Left ventricle myocardium inferior (tissue), 1 donor: ENCODE results near the gene GSPT1. TPM values are rescaled to one million over a fixed set of nuclear protein-coding genes. Genes with fewer than 3 reads are reported as not detected.
"Not testable (repeated sequence)": the region's sequence is repeated elsewhere in the genome, so short reads cannot be mapped to it uniquely, and the experiment has no call there.

Experiments used
- DNase-seq: peaks from one replicate; pipeline ENCODE4 v3.0.0-alpha.2; 2020
- H3K27ac ChIP-seq: fragments of 200-600 bp; replicated peaks from 2 replicates; pipeline ENCODE4 v1.8.0; 2021
- H3K27me3 ChIP-seq: fragments of 200-600 bp; 2 replicates; pipeline ENCODE4 v1.8.0; 2021; ENCODE audit warnings: low read depth
- H3K36me3 ChIP-seq: fragments of 200-600 bp; 2 replicates; pipeline ENCODE4 v1.8.0; 2021
- H3K4me1 ChIP-seq: fragments of 200-600 bp; 2 replicates; pipeline ENCODE4 v1.8.0; 2021
- H3K4me3 ChIP-seq: fragments of 200-600 bp; 2 replicates; pipeline ENCODE4 v1.8.0; 2021; ENCODE audit warnings: mild to moderate bottlenecking, moderate library complexity
- H3K9me3 ChIP-seq: fragments of 200-600 bp; replicated peaks from 2 replicates; pipeline ENCODE4 v1.8.0; 2021
- CTCF ChIP-seq: fragments of 200-600 bp; IDR thresholded peaks from 2 replicates; pipeline ENCODE4 v1.8.0; 2021; ENCODE audit warnings: antibody characterized with exemption, mild to moderate bottlenecking, borderline replicate concordance
- intact Hi-C: fragments of 100-400 bp; cut with micrococcal nuclease; formaldehyde crosslinking; loops from one replicate; pipeline ENCODE4 v1.11.0; 2022
- total RNA-seq: library from RNA; stranded (reverse); fragmentation: NEBNext Ultra II Directional; extraction: Animal tissue kit (Norgen Biotek cat#: 25700); gene quantifications from one replicate; pipeline ENCODE4 v1.2.1, GENCODE V29; 2021
- donor health status: DM: no; HTN: yes; CAD: no; lungs with severe emphysema.

GSPT1 gene
- total RNA-seq, 1 donor from 2014 or later = 82.3 TPM

GRCh38 chr16:11956558-11956957 lies 40.8 kb upstream of the GSPT1 start:
- H3K4me1 ChIP-seq = no peaks in the 10 kb centered on the region

DNA sequence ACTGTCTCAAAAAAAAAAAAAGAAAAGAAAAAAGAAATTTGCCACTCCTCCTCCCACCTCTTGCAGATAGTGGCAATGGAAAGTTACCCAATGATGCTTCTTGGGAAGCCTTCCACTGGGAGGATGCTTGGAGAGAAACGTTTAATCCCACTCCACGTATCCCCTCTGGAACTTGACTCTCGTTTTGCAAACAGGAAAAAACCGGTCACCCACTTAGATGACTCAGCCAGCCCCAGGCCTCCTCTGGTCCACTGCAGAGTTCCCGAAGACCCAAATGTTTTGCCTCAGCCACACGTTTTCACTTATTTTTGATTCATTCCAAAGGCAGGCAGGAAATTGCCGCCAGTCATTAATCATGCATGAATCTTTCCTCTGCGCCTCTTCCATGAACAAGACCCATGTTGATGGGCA lies 40.0 kb upstream of the GSPT1 start:
- Histone ChIP-seq H3K27ac (no peak overlapping the region), H3K4me3 (no peak overlapping the region), H3K4me1 (no peaks in the 10 kb centered on the region), H3K27me3 (no peaks in the 10 kb centered on the region), H3K9me3 (no peaks in the 10 kb centered on the region), H3K36me3 (no peaks in the 10 kb centered on the region)
- TF ChIP-seq CTCF = no peak
- no peak for DNase-seq
- intact Hi-C loops = no loop called here

More at GRCh38 chr16:11956558-11956957, 40.8 kb upstream of the GSPT1 start:
- Histone ChIP-seq H3K27me3 (no peaks in the 10 kb centered on the region), H3K4me3 (no peak overlapping the region), H3K36me3 (no peaks in the 10 kb centered on the region), H3K27ac (no peak overlapping the region), H3K9me3 (no peaks in the 10 kb centered on the region)
- no peak for TF ChIP-seq CTCF
- intact Hi-C loops = no loop called here
- DNase-seq = no peak

DNA sequence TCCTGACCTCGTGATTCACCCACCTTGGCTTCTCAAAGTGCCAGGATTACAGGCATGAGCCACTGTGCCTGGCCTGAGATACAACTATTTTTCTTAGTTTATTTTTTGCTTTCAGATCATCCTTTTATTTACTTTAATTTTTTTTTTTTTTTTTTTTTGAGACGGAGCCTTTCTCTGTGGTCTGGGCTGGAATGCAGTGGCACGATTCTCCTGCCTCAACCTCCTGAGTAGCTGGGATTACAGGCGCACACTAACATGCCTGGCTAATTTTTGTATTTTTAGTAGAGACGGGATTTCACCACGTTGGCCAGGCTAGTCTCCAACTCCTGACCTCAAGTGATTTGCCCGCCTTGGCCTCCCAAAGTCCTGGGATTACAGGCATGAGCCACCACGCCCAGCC lies 37.8 kb upstream of the GSPT1 start:
- intact Hi-C loops = not testable (repeated sequence)

DNA sequence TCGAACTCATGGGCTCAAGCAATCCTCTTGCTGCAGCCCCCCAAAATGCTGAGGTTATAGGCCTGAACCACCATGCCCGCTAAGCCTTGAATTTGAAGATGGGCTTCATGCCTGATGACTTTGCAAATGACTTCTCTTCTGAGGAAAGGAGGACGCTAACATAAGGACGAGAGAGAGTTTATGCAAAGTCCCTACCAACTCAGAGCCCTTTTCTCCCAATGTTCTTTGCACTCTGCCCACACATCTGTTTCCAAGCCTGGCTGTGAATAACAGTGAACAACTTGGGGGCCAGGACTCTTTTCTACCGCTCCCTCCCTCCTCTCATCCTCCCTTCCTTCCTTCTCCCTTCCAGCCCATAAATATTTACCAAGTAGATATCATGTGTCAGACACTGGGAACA lies 34.6 kb upstream of the GSPT1 start:
- Histone ChIP-seq H3K4me1 (no peaks in the 10 kb centered on the region), H3K4me3 (no peak overlapping the region), H3K36me3 (no peaks in the 10 kb centered on the region), H3K27me3 (peaks cover 8% of the 10 kb centered on the region), H3K27ac (no peak overlapping the region), H3K9me3 (no peaks in the 10 kb centered on the region)
- intact Hi-C loops = no loop called here
- TF ChIP-seq CTCF = no peak
- DNase-seq = no peak

More for the DNA sequence above, 37.8 kb upstream of the GSPT1 start:
- H3K4me3 ChIP-seq, H3K9me3 ChIP-seq, H3K27me3 ChIP-seq, H3K4me1 ChIP-seq, H3K27ac ChIP-seq, DNase-seq, H3K36me3 ChIP-seq: not testable (repeated sequence)

- H3K36me3 ChIP-seq = no peaks in the 10 kb centered on the region
- no peak overlapping the region for H3K4me3 ChIP-seq
- peaks cover 8% of the 10 kb centered on the region for H3K27me3 ChIP-seq
- no peaks in the 10 kb centered on the region for H3K4me1 ChIP-seq
- no peaks in the 10 kb centered on the region for H3K9me3 ChIP-seq
- TF ChIP-seq CTCF = peak; percentile 64
- no peak overlapping the region for H3K27ac ChIP-seq
- intact Hi-C loops = no loop called here
- no peak for DNase-seq
These were observed 33.8 kb upstream of the GSPT1 start for GRCh38 chr16:11949527-11949926.

GRCh38 chr16:11948819-11949218 lies 33.1 kb upstream of the GSPT1 start:
- Histone ChIP-seq H3K27ac (no peak overlapping the region), H3K27me3 (peaks cover 8% of the 10 kb centered on the region), H3K9me3 (no peaks in the 10 kb centered on the region), H3K36me3 (no peaks in the 10 kb centered on the region), H3K4me1 (no peaks in the 10 kb centered on the region), H3K4me3 (no peak overlapping the region)
- intact Hi-C loops = no loop called here
- TF ChIP-seq CTCF = no peak
- no peak for DNase-seq
